ENCODE measurements around the gene C2orf80.

C2orf80 gene

GRCh38 chr2:208164951-208165755, 24.7 kb downstream of the C2orf80 start:
- TF ChIP-seq, protein P1, sequence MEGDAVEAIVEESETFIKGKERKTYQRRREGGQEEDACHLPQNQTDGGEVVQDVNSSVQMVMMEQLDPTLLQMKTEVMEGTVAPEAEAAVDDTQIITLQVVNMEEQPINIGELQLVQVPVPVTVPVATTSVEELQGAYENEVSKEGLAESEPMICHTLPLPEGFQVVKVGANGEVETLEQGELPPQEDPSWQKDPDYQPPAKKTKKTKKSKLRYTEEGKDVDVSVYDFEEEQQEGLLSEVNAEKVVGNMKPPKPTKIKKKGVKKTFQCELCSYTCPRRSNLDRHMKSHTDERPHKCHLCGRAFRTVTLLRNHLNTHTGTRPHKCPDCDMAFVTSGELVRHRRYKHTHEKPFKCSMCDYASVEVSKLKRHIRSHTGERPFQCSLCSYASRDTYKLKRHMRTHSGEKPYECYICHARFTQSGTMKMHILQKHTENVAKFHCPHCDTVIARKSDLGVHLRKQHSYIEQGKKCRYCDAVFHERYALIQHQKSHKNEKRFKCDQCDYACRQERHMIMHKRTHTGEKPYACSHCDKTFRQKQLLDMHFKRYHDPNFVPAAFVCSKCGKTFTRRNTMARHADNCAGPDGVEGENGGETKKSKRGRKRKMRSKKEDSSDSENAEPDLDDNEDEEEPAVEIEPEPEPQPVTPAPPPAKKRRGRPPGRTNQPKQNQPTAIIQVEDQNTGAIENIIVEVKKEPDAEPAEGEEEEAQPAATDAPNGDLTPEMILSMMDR (IDR thresholded peaks at IDR 0.05; ENCODE audit: insufficient read depth, low read depth, low read length, missing control alignments) = no peak
- H3K4me3 ChIP-seq (ENCODE audit: low read depth, low read length) = no peak overlapping the region
- no peak for DNase-seq (ENCODE audit: low read depth)

GRCh38 chr2:208163489-208163888, 26.3 kb downstream of the C2orf80 start, which contains the start of gene CRYGA:
Gene CRYGA, minus strand, starts transcription at chr2:208163589. Its CDS starts 33 bp downstream, at chr2:208163556.
- TF ChIP-seq, protein P1 (IDR thresholded peaks at IDR 0.05; ENCODE audit: insufficient read depth, low read depth, low read length, missing control alignments) = no peak
- no peak for DNase-seq (ENCODE audit: low read depth)

GRCh38 chr2:208156439-208156838, 33.4 kb downstream of the C2orf80 start:
- DNase-seq (ENCODE audit: low read depth) = no peak

More at GRCh38 chr2:208163489-208163888, 26.3 kb downstream of the C2orf80 start, which contains the start of gene CRYGA:
- no peak within 1 kb of the TSS for H3K4me3 ChIP-seq (ENCODE audit: low read depth, low read length)

GRCh38 chr2:208153156-208153555, 36.7 kb downstream of the C2orf80 start:
- TF ChIP-seq, protein P1 (IDR thresholded peaks at IDR 0.05; ENCODE audit: insufficient read depth, low read depth, low read length, missing control alignments) = no peak
- DNase-seq (ENCODE audit: low read depth) = no peak
- no peak overlapping the region for H3K4me3 ChIP-seq (ENCODE audit: low read depth, low read length)

More at GRCh38 chr2:208156439-208156838, 33.4 kb downstream of the C2orf80 start:
- no peak overlapping the region for H3K4me3 ChIP-seq (ENCODE audit: low read depth, low read length)
- TF ChIP-seq, protein P1 (IDR thresholded peaks at IDR 0.05; ENCODE audit: insufficient read depth, low read depth, low read length, missing control alignments) = no peak

GRCh38 chr2:208150956-208151355, 38.9 kb downstream of the C2orf80 start:
- H3K4me3 ChIP-seq (ENCODE audit: low read depth, low read length) = no peak overlapping the region
- TF ChIP-seq, protein P1 (IDR thresholded peaks at IDR 0.05; ENCODE audit: insufficient read depth, low read depth, low read length, missing control alignments) = no peak
- no peak for DNase-seq (ENCODE audit: low read depth)

DNA sequence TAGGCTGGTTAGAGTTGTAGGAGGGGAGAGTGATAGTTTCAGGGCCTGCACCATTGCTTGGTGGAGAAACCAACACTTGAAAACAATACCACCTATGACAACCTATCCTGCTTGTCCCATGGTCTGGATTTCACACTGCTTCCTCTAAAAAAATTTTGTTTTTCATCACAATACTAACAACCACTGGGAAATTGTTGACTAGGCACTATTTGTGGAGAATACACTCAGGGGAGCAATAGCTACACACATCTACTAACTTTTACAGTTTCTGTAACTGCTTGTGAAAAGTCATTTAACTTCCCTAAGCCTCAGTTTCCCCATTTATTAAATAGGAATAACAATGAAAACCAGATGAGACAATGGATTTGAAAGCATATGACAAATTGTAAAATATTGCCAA, 39.7 kb downstream of the C2orf80 start:
- TF ChIP-seq, protein P1 (IDR thresholded peaks at IDR 0.05; ENCODE audit: insufficient read depth, low read depth, low read length, missing control alignments) = no peak
- H3K4me3 ChIP-seq (ENCODE audit: low read depth, low read length) = no peak overlapping the region
- DNase-seq (ENCODE audit: low read depth) = no peak
